Pancreas (tissue), 10 donors: ENCODE data around the gene CCL8. TPM values are rescaled to one million over a fixed set of nuclear protein-coding genes. Genes with fewer than 3 reads are reported as not detected.

Experiments used
- ATAC-seq, 4 donors: fragments of 200-7000 bp; cut with Tn5 transposase; one replicate each; pipeline versions ENCODE4 v1.8.0 to v1.9.1; 2020; ENCODE audit warnings: mild to moderate bottlenecking in 4 of 4, moderate library complexity in 4 of 4
- DNase-seq, 6 donors: peaks; one replicate each; pipeline ENCODE4 v3.0.0-alpha.2; 2020
- FAIRE-seq: peaks from 2 replicates; lab custom pipeline; 2012; peaks lifted over from hg19 to GRCh38; lab: Jason Lieb, UNC
- H3K27ac ChIP-seq, 4 donors: fragments of 200-600 bp; sonication (generic); 1 replicate in 3 of 4; 2 replicates in 1 of 4; pipeline versions ENCODE4 v1.5.0 to v1.8.0; 2020
- H3K27me3 ChIP-seq, 4 donors: fragments of 200-600 bp; one replicate each; pipeline ENCODE4 v1.8.0; 2021
- H3K36me3 ChIP-seq, 3 donors: fragments of 200-600 bp; sonication (generic) in 1 of 3; one replicate each; pipeline versions ENCODE4 v1.5.0 to v1.8.0; 2020 to 2021
- H3K4me1 ChIP-seq, 3 donors: fragments of 200-600 bp; one replicate each; pipeline ENCODE4 v1.8.0; 2021
- H3K4me3 ChIP-seq, 4 donors: fragments of 200-600 bp; sonication (generic) in 2 of 4; one replicate each; pipeline versions ENCODE4 v1.5.0 to v1.8.0; 2020 to 2021
- H3K9me3 ChIP-seq, 4 donors: fragments of 200-600 bp; one replicate each; pipeline ENCODE4 v1.8.0; 2021
- CTCF ChIP-seq, 4 donors: fragments of 200-600 bp; sonication (generic) in 3 of 4; IDR thresholded peaks; one replicate each; pipeline versions ENCODE4 v1.5.0 to v1.8.0; 2021; ENCODE audit warnings: antibody characterized with exemption in 4 of 4
- WGBS, 2 donors: extraction: QIAGEN DNeasy Blood & Tissue Kit; methylation state at CpG; one replicate each; pipeline ENCODE4 v1.1.7; 2013; 5-methylcytosine and 5-hydroxymethylcytosine counted together
- intact Hi-C, 3 donors: fragments of 100-400 bp; cut with DNase I; formaldehyde crosslinking; loops; one replicate each; pipeline versions ENCODE4 v1.11.1 to v1.14.2; 2022
- polyA plus RNA-seq, 2 donors: library from polyadenylated mRNA; stranded (reverse); fragments of 200-250 nt; gene quantifications; one replicate each; pipeline ENCODE4 v1.2.3, GENCODE V29; 2013
- total RNA-seq, 6 donors: library from RNA; stranded (reverse); fragmentation: NEBNext Ultra II Directional in 4 of 6; extraction: Animal tissue kit (Norgen Biotek cat#: 25700) in 4 of 6; gene quantifications; one replicate each; pipeline versions ENCODE4 v1.2.1 to v1.2.4, GENCODE V29; 2021 to 2023
- donor health status: healthy with polysubstance abuse.
- donor health status: DM: no; HTN: no; CAD: no; lungs with moderate emphysema.
- donor health status: DM: no; HTN: no; CAD: no.
- donor health status: control.
- donor health status: control.
- donor health status: Bipolar disorder and iron deficiency.
- donor health status: DM: yes; HTN: yes; CAD: no.
- donor health status: DM: no; HTN: no; CAD: no.
- donor health status: DM: no; HTN: no; CAD: no.
- donor health status: DM: yes; HTN: yes; CAD: no.

The CCL8 gene
- total and polyA plus RNA-seq, 8 donors, result 0.12 to 0.46 (median 0.22) TPM; not detected in 5

GRCh38 chr17:34366529-34367107 is 47.4 kb downstream of the CCL8 start:
- no peak for TF ChIP-seq CTCF (IDR thresholded peaks at IDR 0.05)
- WGBS, 2 donors, result 42 to 46% methylated on average over 4 of the region's 4 CpGs
- Histone ChIP-seq H3K27ac (no peak overlapping the region), H3K9me3 (no peaks in the 10 kb centered on the region), H3K4me3 (no peak overlapping the region), H3K36me3 (no peaks in the 10 kb centered on the region), H3K27me3 (no peaks in the 10 kb centered on the region), H3K4me1 (no peaks in the 10 kb centered on the region)
- no peak for FAIRE-seq
- peak in 1 of 4 donors; percentile 66 for ATAC-seq
- intact Hi-C loops, result loop anchor here in 1 of 3 donors (10.0 kb wide), 1 partner anchor 162 kb away; no protein-coding TSS in a partner anchor
- peak in 1 of 6 donors; percentile 12 for DNase-seq

- no peak for FAIRE-seq
- H3K9me3 ChIP-seq, result no peaks in the 10 kb centered on the region
- intact Hi-C loops, result loop anchor here in 1 of 3 donors (10.0 kb wide), 1 partner anchor 163 kb away; no protein-coding TSS in a partner anchor
- no peaks in the 10 kb centered on the region for H3K27me3 ChIP-seq
- DNase-seq, result peak in 1 of 6 donors; percentile 3
- no peak overlapping the region for H3K27ac ChIP-seq
- H3K4me3 ChIP-seq, result no peak overlapping the region
- no peaks in the 10 kb centered on the region for H3K4me1 ChIP-seq
- no peak for TF ChIP-seq CTCF (IDR thresholded peaks at IDR 0.05)
- WGBS, 2 donors, result 43 to 57% methylated on average over 9 of the region's 9 CpGs
- no peak for ATAC-seq
- no peaks in the 10 kb centered on the region for H3K36me3 ChIP-seq
Observed at GRCh38 chr17:34367486-34368195, 48.4 kb downstream of the CCL8 start.

DNA sequence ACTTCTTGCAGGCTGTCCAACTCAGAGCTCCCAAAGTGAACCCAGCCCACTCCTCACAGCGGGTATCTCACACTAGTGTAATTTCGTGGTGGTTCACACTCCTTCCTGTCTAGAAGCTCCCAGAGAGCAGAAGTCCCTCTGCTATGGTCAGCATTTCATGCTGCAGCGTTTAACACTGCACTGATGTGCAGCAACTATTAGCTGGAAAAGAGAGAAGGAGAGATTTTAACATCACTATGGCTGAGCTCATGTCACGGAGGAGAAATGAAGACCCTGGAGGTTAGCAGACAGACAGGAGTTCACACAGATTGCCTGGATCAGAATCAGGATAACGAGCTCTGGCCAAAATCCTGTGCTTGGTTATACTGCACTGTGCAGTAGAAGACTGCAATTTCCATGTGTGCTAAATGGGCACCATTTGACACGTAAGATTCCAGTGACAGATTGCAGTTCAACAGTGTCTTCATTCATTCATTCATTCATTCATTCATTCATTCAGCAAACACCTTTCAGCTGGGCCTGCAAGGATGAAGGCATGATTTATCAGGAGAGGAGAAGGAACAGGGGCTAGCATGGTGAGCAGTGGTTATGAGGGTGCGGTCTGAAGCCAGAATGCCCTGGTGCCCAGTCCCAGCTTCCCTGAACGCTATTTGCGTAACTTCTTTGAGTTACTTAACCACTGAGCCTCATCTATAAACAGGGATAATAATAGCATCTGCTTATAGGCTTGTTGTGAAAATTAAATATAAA is 49.1 kb downstream of the CCL8 start:
- no peak for FAIRE-seq
- 49 to 55% methylated on average over 9 of the region's 9 CpGs for WGBS, 2 donors

GRCh38 chr17:34368946-34369500 is 49.8 kb downstream of the CCL8 start:
- H3K4me3 ChIP-seq, result no peak overlapping the region
- intact Hi-C loops, result loop anchor here in 1 of 3 donors (10.0 kb wide), 1 partner anchor 164 kb away; no protein-coding TSS in a partner anchor
- H3K27me3 ChIP-seq, result no peaks in the 10 kb centered on the region
- 39 to 42% methylated on average over 4 of the region's 4 CpGs for WGBS, 2 donors
- H3K27ac ChIP-seq, result no peak overlapping the region
- FAIRE-seq (no peak), ATAC-seq (peak in 2 of 4 donors; percentile 25 to 56), DNase-seq (peak in 1 of 6 donors; percentile 9)
- H3K4me1 ChIP-seq, result no peaks in the 10 kb centered on the region
- TF ChIP-seq CTCF (IDR thresholded peaks at IDR 0.05), result no peak
- H3K36me3 ChIP-seq, result no peaks in the 10 kb centered on the region
- H3K9me3 ChIP-seq, result no peaks in the 10 kb centered on the region

More for the DNA sequence above, 49.1 kb downstream of the CCL8 start:
- no peak overlapping the region for H3K4me3 ChIP-seq
- no peak for TF ChIP-seq CTCF (IDR thresholded peaks at IDR 0.05)
- ATAC-seq (peak in 2 of 4 donors; percentile 41 to 43), DNase-seq (peak in 1 of 6 donors; percentile 8)
- H3K9me3 ChIP-seq, result no peaks in the 10 kb centered on the region
- no peak overlapping the region for H3K27ac ChIP-seq
- no peaks in the 10 kb centered on the region for H3K4me1 ChIP-seq
- intact Hi-C loops, result loop anchor here in 1 of 3 donors (10.0 kb wide), 1 partner anchor 164 kb away; no protein-coding TSS in a partner anchor
- H3K27me3 ChIP-seq, result no peaks in the 10 kb centered on the region
- H3K36me3 ChIP-seq, result no peaks in the 10 kb centered on the region
